WERI-Rb-1 (cell line): ENCODE data around the gene IGFBP5.

Source experiments
- DNase-seq: peaks from one replicate; pipeline ENCODE4 v3.0.0-alpha.2; 2020
- H3K27ac ChIP-seq: fragments of 250-450 bp; sonication (Bioruptor Pico); 2 replicates; pipeline ENCODE4 v1.5.1; 2020; ENCODE audit warnings: mild to moderate bottlenecking, moderate library complexity
- H3K27me3 ChIP-seq: fragments of 250-450 bp; sonication (Bioruptor Pico); 2 replicates; pipeline ENCODE4 v1.5.1; 2021; ENCODE audit warnings: mild to moderate bottlenecking, low read depth, moderate library complexity; ENCODE audit not compliant: insufficient read depth, severe bottlenecking
- H3K36me3 ChIP-seq: fragments of 250-450 bp; sonication (Bioruptor Pico); 2 replicates; pipeline ENCODE4 v1.5.1; 2020; ENCODE audit warnings: mild to moderate bottlenecking, moderate library complexity
- H3K4me3 ChIP-seq: 2 replicates; pipeline ENCODE4 v1.5.1; 2011; ENCODE audit warnings: low read depth, mild to moderate bottlenecking, control low read depth, low read length
- H3K9me3 ChIP-seq: fragments of 250-450 bp; sonication (Bioruptor Pico); 2 replicates; pipeline ENCODE4 v1.5.1; 2021; ENCODE audit warnings: mild to moderate bottlenecking, moderate library complexity; ENCODE audit not compliant: severe bottlenecking
- TF ChIP-seq, protein P1 (sequence below): IDR thresholded peaks from 2 replicates; pipeline ENCODE4 v1.5.1; 2011; ENCODE audit warnings: low read depth, mild to moderate bottlenecking, control low read depth, inconsistent platforms, low read length

Gene IGFBP5

GRCh38 chr2:216653093-216653799 is 42.1 kb downstream of the IGFBP5 start:
- TF ChIP-seq, protein P1, sequence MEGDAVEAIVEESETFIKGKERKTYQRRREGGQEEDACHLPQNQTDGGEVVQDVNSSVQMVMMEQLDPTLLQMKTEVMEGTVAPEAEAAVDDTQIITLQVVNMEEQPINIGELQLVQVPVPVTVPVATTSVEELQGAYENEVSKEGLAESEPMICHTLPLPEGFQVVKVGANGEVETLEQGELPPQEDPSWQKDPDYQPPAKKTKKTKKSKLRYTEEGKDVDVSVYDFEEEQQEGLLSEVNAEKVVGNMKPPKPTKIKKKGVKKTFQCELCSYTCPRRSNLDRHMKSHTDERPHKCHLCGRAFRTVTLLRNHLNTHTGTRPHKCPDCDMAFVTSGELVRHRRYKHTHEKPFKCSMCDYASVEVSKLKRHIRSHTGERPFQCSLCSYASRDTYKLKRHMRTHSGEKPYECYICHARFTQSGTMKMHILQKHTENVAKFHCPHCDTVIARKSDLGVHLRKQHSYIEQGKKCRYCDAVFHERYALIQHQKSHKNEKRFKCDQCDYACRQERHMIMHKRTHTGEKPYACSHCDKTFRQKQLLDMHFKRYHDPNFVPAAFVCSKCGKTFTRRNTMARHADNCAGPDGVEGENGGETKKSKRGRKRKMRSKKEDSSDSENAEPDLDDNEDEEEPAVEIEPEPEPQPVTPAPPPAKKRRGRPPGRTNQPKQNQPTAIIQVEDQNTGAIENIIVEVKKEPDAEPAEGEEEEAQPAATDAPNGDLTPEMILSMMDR = no peak
- no peak for DNase-seq
- Histone ChIP-seq H3K36me3 (no peaks in the 10 kb centered on the region), H3K4me3 (no peak overlapping the region), H3K27ac (no peak overlapping the region), H3K9me3 (no peaks in the 10 kb centered on the region), H3K27me3 (no peaks in the 10 kb centered on the region)

- no peaks in the 10 kb centered on the region for H3K9me3 ChIP-seq
- H3K4me3 ChIP-seq = no peak overlapping the region
- no peaks in the 10 kb centered on the region for H3K27me3 ChIP-seq
- H3K36me3 ChIP-seq = no peaks in the 10 kb centered on the region
- TF ChIP-seq, protein P1 = no peak
- DNase-seq = no peak
- no peak overlapping the region for H3K27ac ChIP-seq
Observed at GRCh38 chr2:216652566-216652965, 42.8 kb downstream of the IGFBP5 start.

DNA sequence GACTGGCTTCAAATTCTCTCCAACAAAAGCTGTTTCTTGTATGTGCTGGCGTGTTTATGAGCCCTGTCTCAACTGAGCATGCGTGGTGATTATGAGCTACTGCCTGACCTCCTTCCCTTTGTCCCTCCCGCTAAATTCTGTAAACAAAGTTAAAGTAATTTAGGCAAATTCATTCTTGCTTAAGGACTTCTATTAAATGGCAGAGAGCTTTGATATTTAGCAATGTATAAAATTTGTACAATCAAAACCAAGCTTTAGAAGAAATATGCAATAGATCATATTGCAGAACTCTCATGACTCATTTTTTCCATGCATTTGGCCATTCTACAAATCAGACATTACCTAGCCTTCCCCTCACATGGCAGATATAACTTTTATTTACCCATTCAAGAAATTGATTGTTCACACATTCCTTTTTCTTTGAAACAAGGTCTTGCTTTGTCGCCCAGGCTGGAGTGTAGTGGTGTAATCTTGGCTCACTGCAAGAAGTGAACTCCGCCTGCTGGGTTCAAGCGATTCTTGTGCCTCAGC is 43.9 kb downstream of the IGFBP5 start:
- no peak overlapping the region for H3K27ac ChIP-seq
- no peaks in the 10 kb centered on the region for H3K9me3 ChIP-seq
- no peaks in the 10 kb centered on the region for H3K27me3 ChIP-seq
- no peak for DNase-seq
- TF ChIP-seq, protein P1 = no peak
- H3K4me3 ChIP-seq = no peak overlapping the region
- H3K36me3 ChIP-seq = no peaks in the 10 kb centered on the region

DNA sequence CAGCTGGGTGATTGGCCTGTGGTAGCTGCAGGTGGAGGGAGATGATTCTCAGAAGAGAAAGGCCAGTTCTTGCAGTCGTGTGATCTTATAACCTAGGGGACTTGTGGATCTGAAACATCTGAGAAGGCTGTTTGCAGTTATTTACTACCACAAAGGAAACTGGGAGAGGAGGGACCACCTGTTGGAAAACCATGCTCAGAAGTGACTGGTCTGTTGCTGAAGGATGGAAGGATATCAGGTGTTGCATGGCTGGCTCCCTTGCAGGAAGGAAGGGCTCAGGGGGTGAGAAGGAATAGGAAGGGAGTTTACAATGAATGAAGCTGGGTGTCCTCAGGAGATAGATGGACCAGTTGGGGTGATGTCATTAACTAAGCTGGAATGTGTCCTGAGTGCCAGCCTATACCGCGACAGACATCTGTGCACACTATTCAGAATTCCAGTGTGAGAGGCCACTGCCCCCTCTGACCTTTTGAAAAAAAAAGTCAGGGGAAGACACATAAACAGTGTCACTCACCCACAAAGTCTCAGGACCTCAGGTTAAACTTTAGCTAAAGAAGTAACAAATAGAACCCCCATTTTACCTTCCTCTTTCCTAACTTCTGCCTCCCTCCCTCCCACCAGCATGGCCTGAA is 44.6 kb downstream of the IGFBP5 start:
- Histone ChIP-seq H3K36me3 (no peaks in the 10 kb centered on the region), H3K9me3 (no peaks in the 10 kb centered on the region), H3K27me3 (no peaks in the 10 kb centered on the region), H3K27ac (no peak overlapping the region), H3K4me3 (no peak overlapping the region)
- DNase-seq = no peak
- TF ChIP-seq, protein P1 = no peak

DNA sequence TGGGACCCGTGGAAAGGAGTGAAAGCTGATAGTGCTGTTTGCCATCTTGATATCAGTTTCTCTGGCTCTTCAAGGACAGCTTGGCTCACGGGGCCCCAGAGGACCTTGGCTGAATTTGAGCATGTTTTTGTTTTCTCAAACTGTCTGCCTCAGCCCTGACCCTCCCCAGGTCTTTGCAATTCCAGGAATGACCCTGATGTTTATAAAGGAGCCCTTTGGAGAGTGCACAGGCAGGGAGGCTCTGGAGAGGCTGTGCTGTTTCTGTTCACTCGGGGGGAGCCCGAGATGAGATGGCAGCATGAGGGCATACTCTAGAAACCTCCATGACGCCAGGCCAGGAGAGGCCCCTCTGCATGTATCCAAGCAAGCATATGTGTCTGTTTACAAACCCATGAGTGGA is 45.8 kb downstream of the IGFBP5 start:
- Histone ChIP-seq H3K27me3 (no peaks in the 10 kb centered on the region), H3K36me3 (no peaks in the 10 kb centered on the region), H3K4me3 (no peak overlapping the region), H3K27ac (no peak overlapping the region), H3K9me3 (no peaks in the 10 kb centered on the region)
- TF ChIP-seq, protein P1 = no peak
- no peak for DNase-seq
